Measurements from ENCODE around the gene BCL2L14. TPM values are rescaled to one million over a fixed set of nuclear protein-coding genes. Genes with fewer than 3 reads are reported as not detected.

Gene BCL2L14
- total RNA-seq (2021): 0.87 to 0.94 TPM (median 0.90 TPM) in 3 replicates
- percentile 24 among the genes with signal in this experiment for Bru-seq, nascent RNA
- long read RNA-seq, experiment 1, partial matches to known transcripts: 1 of 19 reads
- long read RNA-seq, experiment 1, other reads (novel, unspliced or antisense): 18 of 19 reads
- long read RNA-seq, experiment 2, partial matches to known transcripts: 1 of 1 reads
- long read RNA-seq, experiment 2, other reads (novel, unspliced or antisense): 0 of 1 reads
- long read RNA-seq, experiment 3, partial matches to known transcripts: 3 of 4 reads
- long read RNA-seq, experiment 3, other reads (novel, unspliced or antisense): 1 of 4 reads

- H3K27ac Mint-ChIP-seq: no peak within 1 kb of the TSS; the same call in 1 of the 2 replicates
- peaks cover 33% of the 10 kb centered on the region for H3K4me1 Mint-ChIP-seq
- ATAC-seq: peak; percentile 62
- H3K27me3 Mint-ChIP-seq (ENCODE audit: low read depth): no peaks in the 10 kb centered on the region
- ChIA-PET CTCF (interaction anchor here (0.9 to 1.6 kb wide), 6 partner anchors 11 to 279 kb away, joined by 3 to 6 read pairs (median 4); partner anchors contain the start of gene MANSC1), POLR2A (no interaction called here)
- TF ChIP-seq NR2C2 (CRISPR knock-in tag; IDR thresholded peaks at IDR 0.05) (no peak), ZSCAN18 (CRISPR knock-in tag; IDR thresholded peaks at IDR 0.05) (no peak), E2F1 (CRISPR knock-in tag; IDR thresholded peaks at IDR 0.05) (no peak), IRF1 (CRISPR knock-in tag; IDR thresholded peaks at IDR 0.05) (no peak), ZNF671 (CRISPR knock-in tag; IDR thresholded peaks at IDR 0.05) (no peak), ZNF121 (CRISPR knock-in tag; IDR thresholded peaks at IDR 0.05) (no peak), RORB (CRISPR knock-in tag; IDR thresholded peaks at IDR 0.05) (no peak), MLX (CRISPR knock-in tag; IDR thresholded peaks at IDR 0.05) (no peak)
- no peaks in the 10 kb centered on the region for H3K36me3 Mint-ChIP-seq
- no peaks in the 10 kb centered on the region for H3K9me3 Mint-ChIP-seq
- no peak within 1 kb of the TSS; the same call in 1 of the 2 replicates for H3K4me3 Mint-ChIP-seq
- DNase-seq (ENCODE audit: low spot score): no peak
Measured at GRCh38 chr12:12070674-12071656, at the start of gene BCL2L14. Gene BCL2L14, plus strand, starts transcription at chr12:12070939. Its CDS starts 8,367 bp downstream, at chr12:12079306.

GRCh38 chr12:12022306-12022936 lies 48.3 kb upstream of the BCL2L14 start:
- Mint-ChIP-seq H3K36me3 (no peaks in the 10 kb centered on the region), H3K9me3 (peaks cover 4% of the 10 kb centered on the region; the same call in 1 of the 2 replicates), H3K27ac (no peak overlapping the region; the same call in 1 of the 2 replicates), H3K27me3 (ENCODE audit: low read depth) (no peaks in the 10 kb centered on the region), H3K4me3 (no peak overlapping the region), H3K4me1 (peaks cover 7% of the 10 kb centered on the region)
- no peak for ATAC-seq
- POLR2A ChIA-PET: no interaction called here
- no peak for DNase-seq (ENCODE audit: low spot score)
- CTCF ChIA-PET: interaction anchor here (1.2 kb wide), 1 partner anchor 11 kb away, joined by 5 read pairs; no protein-coding TSS in a partner anchor
- TF ChIP-seq NFATC4 (CRISPR knock-in tag; IDR thresholded peaks at IDR 0.05) (no peak), GTF2I (CRISPR knock-in tag; conservative IDR thresholded peaks at IDR 0.05) (no peak), ZNF416 (CRISPR knock-in tag; IDR thresholded peaks at IDR 0.05) (no peak), ZBTB43 (CRISPR knock-in tag; IDR thresholded peaks at IDR 0.05) (no peak), ZNF317 (CRISPR knock-in tag; IDR thresholded peaks at IDR 0.05; ENCODE audit: borderline replicate concordance, low read depth) (no peak)

- no peaks in the 10 kb centered on the region for H3K36me3 Mint-ChIP-seq
- no peaks in the 10 kb centered on the region for H3K4me1 Mint-ChIP-seq
- CTCF ChIA-PET: no interaction called here
- H3K4me3 Mint-ChIP-seq: no peak overlapping the region
- H3K9me3 Mint-ChIP-seq: peaks cover 4% of the 10 kb centered on the region; the same call in 1 of the 2 replicates
- no peak for ATAC-seq
- H3K27me3 Mint-ChIP-seq (ENCODE audit: low read depth): no peaks in the 10 kb centered on the region
- no peak for TF ChIP-seq TEAD4 (CRISPR knock-in tag; IDR thresholded peaks at IDR 0.05)
- TF ChIP-seq ZNF138 (CRISPR knock-in tag; conservative IDR thresholded peaks at IDR 0.05): no peak
- no peak for TF ChIP-seq GABPB1 (CRISPR knock-in tag; IDR thresholded peaks at IDR 0.05)
- no peak for TF ChIP-seq CDX4 (CRISPR knock-in tag; IDR thresholded peaks at IDR 0.05; ENCODE audit: borderline replicate concordance)
- no peak for TF ChIP-seq ZMAT4 (CRISPR knock-in tag; IDR thresholded peaks at IDR 0.05)
- no peak for TF ChIP-seq FOXK1 (CRISPR knock-in tag; IDR thresholded peaks at IDR 0.05)
- no peak overlapping the region for H3K27ac Mint-ChIP-seq
- DNase-seq (ENCODE audit: low spot score): no peak
- POLR2A ChIA-PET: no interaction called here
Measured at GRCh38 chr12:12023456-12023855, 47.3 kb upstream of the BCL2L14 start.

Measured in WTC11 (cell line).